ENCODE data around the gene JMJD1C. TPM values are rescaled to one million over a fixed set of nuclear protein-coding genes. Genes with fewer than 3 reads are reported as not detected.

JMJD1C gene
- total RNA-seq, 6 experiments from 2014 or later: 29.0 to 36.7 (median 32.8) TPM

DNA sequence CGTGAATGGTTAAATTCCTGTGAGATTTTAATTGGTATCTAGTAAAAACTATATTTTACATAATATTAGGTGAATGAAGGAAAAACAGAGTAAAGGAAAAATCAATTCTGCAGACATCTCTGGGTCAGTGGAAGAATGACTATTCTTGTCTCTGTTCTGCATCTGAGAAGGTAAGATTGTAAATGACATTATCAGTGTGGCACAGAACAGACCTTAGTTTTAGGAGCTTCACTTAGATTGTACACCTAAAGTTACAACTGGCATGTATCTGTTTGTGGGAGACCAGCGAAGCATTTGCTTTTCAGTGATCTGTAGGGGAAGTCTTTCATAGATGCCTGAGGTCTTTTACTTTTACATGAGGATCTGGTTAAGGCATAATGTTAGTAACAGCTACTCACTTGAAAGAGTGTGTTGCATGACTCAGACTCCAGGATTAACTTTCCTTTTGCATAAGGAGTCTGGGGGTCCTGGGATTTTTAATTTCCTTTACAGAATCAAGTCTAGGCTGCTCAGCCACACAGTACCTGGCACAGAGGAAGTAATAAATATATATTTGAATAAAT, 56.2 kb downstream of the JMJD1C start:
- H3K4me1 Mint-ChIP-seq (ENCODE audit: low read depth): peaks cover 52% of the 10 kb centered on the region
- peak; percentile 46 for DNase-seq

DNA sequence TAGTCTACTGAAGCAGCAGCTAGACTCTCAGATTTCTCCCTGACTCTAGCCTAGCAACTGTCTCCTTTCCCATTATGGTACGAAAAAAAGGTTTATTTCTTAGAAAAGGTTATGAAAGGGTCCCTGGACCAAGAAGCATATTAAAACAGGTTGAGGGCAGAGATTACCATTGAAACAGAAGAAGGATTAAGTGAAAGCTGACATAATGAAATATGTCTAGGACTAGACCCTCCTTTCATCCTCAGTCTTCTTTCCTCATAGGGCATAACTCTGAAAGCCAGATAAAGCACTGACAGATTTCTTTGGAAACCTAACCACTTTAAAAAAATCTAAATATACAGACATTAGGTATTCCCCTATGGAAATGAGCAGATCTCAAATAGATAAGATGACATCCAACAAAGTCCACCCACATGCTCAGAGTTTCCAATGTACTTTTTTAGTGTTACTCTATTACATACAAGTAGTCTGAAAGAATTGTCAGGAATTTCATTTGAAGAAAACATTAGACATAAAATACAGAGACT, 58.6 kb downstream of the JMJD1C start:
- no peak overlapping the region for H3K4me3 Mint-ChIP-seq
- DNase-seq: no peak
- H3K36me3 Mint-ChIP-seq (ENCODE audit: low read depth): peaks cover 6% of the 10 kb centered on the region
- H3K27me3 Mint-ChIP-seq (ENCODE audit: insufficient read depth): no peaks in the 10 kb centered on the region
- peaks cover 39% of the 10 kb centered on the region for H3K4me1 Mint-ChIP-seq (ENCODE audit: low read depth)
- H3K9me3 Mint-ChIP-seq: no peaks in the 10 kb centered on the region
- H3K27ac Mint-ChIP-seq: peak overlapping the region; percentile 19; the same call in 1 of the 2 replicates
- TF ChIP-seq, protein P1, sequence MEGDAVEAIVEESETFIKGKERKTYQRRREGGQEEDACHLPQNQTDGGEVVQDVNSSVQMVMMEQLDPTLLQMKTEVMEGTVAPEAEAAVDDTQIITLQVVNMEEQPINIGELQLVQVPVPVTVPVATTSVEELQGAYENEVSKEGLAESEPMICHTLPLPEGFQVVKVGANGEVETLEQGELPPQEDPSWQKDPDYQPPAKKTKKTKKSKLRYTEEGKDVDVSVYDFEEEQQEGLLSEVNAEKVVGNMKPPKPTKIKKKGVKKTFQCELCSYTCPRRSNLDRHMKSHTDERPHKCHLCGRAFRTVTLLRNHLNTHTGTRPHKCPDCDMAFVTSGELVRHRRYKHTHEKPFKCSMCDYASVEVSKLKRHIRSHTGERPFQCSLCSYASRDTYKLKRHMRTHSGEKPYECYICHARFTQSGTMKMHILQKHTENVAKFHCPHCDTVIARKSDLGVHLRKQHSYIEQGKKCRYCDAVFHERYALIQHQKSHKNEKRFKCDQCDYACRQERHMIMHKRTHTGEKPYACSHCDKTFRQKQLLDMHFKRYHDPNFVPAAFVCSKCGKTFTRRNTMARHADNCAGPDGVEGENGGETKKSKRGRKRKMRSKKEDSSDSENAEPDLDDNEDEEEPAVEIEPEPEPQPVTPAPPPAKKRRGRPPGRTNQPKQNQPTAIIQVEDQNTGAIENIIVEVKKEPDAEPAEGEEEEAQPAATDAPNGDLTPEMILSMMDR (IDR thresholded peaks at IDR 0.05): no peak

More for the DNA sequence above, 56.2 kb downstream of the JMJD1C start:
- no peaks in the 10 kb centered on the region for H3K27me3 Mint-ChIP-seq (ENCODE audit: insufficient read depth)
- no peaks in the 10 kb centered on the region for H3K9me3 Mint-ChIP-seq
- peak overlapping the region; percentile 55 for H3K4me3 Mint-ChIP-seq
- H3K36me3 Mint-ChIP-seq (ENCODE audit: low read depth): peaks cover 6% of the 10 kb centered on the region
- TF ChIP-seq, protein P1 (IDR thresholded peaks at IDR 0.05): no peak
- H3K27ac Mint-ChIP-seq: peak overlapping the region; percentile 74

DNA sequence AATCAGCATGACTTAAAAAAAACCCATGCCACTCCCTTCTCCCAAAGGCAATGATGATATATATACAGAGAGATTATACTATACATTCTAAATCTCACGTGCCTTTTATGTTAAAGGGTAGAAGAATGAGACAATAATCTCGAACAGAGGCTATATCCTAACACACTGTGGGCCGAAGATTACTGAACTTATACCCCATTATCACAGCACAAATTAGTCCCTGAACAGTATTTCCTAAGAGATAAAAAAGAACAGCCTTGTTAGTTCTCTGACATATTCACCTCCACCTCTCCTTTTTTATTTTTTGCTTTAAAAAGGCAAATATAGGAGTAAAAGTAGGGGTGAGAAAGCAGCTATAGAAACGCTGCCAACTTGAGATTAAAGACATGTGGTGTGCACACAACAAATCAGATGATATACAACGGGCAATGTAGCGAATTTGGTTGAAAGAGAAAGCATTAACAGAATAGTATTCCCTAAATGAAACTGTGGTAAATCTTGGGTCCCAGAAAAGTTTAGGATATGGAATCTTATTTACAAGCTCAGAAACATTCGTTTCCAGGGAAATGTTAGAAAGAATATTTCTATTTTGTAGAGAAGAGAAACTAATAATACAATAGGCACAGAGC, 69.5 kb downstream of the JMJD1C start:
- peaks cover 4% of the 10 kb centered on the region; the same call in 1 of the 2 replicates for H3K27me3 Mint-ChIP-seq (ENCODE audit: insufficient read depth)
- TF ChIP-seq, protein P1 (IDR thresholded peaks at IDR 0.05): no peak
- peaks cover 18% of the 10 kb centered on the region for H3K9me3 Mint-ChIP-seq
- no peak for DNase-seq
- H3K36me3 Mint-ChIP-seq (ENCODE audit: low read depth): peaks cover 30% of the 10 kb centered on the region
- peaks cover 7% of the 10 kb centered on the region for H3K4me1 Mint-ChIP-seq (ENCODE audit: low read depth)
- H3K27ac Mint-ChIP-seq: peak overlapping the region; percentile 59; the same call in 1 of the 2 replicates
- peak overlapping the region; percentile 62; the same call in 1 of the 2 replicates for H3K4me3 Mint-ChIP-seq

DNA sequence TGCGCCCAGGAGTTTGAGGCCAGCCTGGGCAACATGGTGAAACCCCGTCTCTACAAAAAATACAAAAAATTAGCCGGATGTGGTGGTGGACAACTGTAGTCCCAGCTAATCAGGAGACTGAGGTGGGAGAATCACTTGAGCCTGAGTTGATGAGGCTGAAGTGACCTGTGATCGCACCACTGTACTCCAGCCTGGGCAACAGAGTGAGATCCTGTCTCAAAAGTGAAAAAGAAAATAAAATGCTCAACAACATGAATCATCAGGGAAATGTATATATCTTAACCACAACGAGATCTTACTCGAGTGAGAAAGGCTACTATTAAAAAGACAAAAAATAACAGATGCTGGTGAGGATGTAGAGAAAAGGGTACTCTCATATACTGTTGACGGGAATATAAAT, 72.7 kb downstream of the JMJD1C start:
- no peak overlapping the region; the same call in 1 of the 2 replicates for H3K4me3 Mint-ChIP-seq
- no peak for DNase-seq
- TF ChIP-seq, protein P1 (IDR thresholded peaks at IDR 0.05): no peak
- H3K27ac Mint-ChIP-seq: no peak overlapping the region
- H3K27me3 Mint-ChIP-seq (ENCODE audit: insufficient read depth): peaks cover 4% of the 10 kb centered on the region; the same call in 1 of the 2 replicates
- H3K36me3 Mint-ChIP-seq (ENCODE audit: low read depth): peaks cover 57% of the 10 kb centered on the region
- H3K4me1 Mint-ChIP-seq (ENCODE audit: low read depth): peaks cover 16% of the 10 kb centered on the region
- H3K9me3 Mint-ChIP-seq: peaks cover 36% of the 10 kb centered on the region

DNA sequence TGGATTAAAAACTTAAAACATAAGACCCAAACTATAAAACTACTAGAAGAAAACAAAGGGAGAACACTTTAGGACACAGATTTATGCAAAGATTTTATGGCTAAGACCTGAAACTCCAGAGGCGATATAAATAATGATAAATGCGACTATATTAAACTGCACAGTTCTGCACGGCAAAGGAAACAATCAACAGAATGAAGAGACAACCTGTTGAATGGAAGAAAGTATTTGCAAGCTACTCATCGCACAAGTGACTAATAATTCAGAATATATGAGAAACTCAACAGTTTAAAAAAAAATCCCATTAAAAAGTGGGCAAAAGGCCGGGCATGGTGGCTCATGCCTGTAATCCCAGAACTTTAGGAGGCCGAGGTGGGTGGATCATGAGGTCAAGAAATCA, 73.6 kb downstream of the JMJD1C start:
- Mint-ChIP-seq H3K9me3 (peaks cover 36% of the 10 kb centered on the region), H3K27ac (no peak overlapping the region), H3K4me3 (no peak overlapping the region), H3K27me3 (ENCODE audit: insufficient read depth) (peaks cover 4% of the 10 kb centered on the region), H3K36me3 (ENCODE audit: low read depth) (peaks cover 57% of the 10 kb centered on the region), H3K4me1 (ENCODE audit: low read depth) (peaks cover 18% of the 10 kb centered on the region)
- no peak for DNase-seq
- TF ChIP-seq, protein P1 (IDR thresholded peaks at IDR 0.05): no peak
